HG02588 (cell line): ENCODE results near the gene TOGARAM1.
A peak's percentile ranks its signal among the peaks of the same experiment; 100 is the strongest.

ENCODE experiments used
- ATAC-seq: cut with Tn5 transposase; IDR thresholded peaks from one replicate; pipeline ENCODE4 v1.9.1; 2021; ENCODE audit warnings: mild to moderate bottlenecking, moderate library complexity; ENCODE audit not compliant: unreplicated experiment

The TOGARAM1 gene

DNA sequence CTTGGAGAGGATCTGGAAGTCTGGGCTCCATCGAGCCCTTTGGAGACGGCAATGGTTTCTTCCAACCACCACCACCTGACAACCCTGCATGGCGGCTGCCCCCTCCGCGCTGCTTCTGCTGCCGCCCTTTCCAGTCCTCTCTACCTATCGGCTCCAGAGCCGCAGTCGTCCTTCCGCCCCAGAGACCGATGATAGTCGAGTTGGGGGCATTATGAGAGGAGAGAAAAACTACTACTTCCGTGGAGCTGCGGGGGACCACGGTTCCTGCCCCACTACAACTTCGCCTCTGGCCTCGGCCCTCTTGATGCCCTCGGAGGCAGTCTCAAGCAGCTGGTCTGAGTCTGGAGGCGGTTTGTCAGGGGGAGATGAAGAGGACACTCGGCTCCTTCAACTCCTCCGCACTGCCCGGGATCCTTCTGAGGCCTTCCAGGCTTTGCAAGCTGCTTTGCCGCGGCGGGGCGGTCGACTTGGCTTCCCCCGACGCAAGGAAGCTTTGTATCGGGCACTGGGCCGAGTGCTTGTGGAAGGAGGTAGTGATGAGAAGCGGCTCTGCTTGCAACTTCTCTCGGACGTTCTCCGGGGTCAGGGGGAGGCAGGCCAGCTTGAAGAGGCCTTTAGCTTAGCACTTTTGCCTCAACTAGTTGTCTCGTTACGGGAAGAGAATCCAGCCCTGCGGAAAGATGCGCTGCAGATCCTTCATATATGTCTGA is 499 bp downstream of the TOGARAM1 start:
- peak; percentile 30 for ATAC-seq

DNA sequence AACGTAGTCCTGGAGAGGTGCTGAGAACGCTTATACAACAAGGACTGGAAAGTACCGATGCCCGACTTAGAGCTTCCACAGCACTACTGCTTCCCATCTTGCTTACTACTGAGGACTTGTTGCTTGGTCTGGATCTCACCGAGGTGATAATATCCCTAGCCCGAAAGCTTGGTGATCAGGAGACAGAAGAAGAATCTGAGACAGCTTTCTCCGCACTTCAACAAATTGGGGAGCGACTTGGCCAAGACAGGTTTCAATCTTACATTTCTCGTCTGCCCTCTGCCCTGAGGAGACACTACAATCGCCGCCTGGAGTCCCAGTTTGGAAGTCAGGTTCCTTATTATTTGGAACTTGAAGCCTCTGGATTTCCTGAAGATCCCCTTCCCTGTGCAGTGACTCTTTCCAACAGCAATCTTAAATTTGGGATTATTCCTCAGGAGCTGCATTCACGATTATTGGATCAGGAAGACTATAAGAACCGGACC is 1.1 kb downstream of the TOGARAM1 start:
- ATAC-seq: no peak

DNA sequence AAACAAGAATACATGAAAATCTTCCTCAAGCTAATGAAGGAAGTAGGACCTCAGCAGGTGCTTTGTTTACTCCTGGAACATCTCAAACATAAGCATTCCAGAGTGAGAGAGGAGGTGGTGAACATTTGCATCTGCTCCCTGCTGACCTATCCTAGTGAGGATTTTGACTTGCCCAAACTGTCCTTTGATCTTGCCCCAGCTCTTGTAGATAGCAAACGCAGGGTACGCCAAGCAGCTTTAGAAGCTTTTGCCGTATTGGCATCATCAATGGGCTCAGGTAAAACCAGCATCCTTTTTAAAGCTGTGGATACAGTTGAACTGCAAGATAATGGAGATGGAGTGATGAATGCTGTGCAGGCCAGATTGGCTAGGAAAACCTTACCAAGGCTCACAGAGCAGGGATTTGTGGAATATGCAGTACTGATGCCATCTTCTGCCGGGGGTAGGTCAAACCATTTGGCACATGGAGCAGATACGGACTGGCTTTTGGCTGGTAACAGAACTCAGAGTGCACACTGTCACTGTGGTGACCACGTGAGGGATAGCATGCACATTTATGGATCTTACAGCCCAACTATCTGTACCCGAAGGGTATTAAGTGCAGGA is 1.9 kb downstream of the TOGARAM1 start:
- ATAC-seq: no peak

DNA sequence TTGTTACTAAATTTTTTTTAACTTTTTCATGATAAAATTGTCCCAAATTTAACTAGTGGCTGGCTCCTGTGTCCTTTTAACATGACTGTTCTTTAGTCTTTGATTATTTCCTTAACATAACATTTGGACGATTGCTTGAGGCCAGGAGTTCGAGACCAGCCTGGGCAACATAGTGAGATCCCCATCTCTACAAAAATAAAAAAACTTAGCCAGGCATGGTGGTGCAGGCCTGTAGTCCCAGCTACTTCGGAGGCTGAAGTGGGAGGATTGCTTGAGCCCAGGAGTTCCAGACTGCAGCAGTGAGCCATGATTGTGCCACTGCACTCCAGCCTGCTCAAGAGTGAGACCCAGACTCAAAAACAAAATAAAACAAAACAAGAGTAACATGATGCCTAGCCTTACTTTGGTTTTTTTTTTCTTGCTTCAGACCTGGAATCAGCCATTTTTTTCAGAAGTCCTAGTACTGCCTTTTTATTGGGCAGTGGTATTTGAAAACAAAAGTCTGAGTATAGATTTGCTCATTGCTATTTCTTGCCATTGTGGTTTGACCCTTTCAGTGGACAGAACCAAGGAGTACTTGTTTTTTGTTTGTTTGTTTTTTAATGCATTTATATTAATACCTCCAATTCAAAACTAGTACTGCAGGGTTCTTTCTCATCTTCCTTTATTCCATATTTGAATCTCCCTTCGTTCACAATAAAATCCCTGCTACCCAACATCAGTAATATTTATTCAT is 4.8 kb downstream of the TOGARAM1 start:
- ATAC-seq: no peak

DNA sequence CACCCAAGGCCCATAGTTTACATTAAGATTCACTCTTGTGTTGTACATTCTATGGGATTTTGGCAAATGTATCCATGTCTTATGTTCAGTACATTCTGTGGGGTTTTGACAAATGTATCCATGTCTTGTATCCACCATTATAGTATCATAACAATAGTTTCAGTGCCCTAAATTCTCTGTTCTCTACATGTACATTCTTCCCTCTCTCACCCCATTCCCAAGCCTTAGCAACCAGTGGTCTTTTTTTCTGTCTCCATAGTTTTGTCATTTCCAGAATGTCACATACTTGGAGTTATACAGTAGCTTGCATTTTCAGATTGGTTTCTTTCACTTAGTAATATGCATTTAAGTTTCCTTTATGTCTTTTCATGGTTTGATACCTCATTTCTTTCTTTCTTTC is 6.7 kb downstream of the TOGARAM1 start:
- ATAC-seq: no peak

DNA sequence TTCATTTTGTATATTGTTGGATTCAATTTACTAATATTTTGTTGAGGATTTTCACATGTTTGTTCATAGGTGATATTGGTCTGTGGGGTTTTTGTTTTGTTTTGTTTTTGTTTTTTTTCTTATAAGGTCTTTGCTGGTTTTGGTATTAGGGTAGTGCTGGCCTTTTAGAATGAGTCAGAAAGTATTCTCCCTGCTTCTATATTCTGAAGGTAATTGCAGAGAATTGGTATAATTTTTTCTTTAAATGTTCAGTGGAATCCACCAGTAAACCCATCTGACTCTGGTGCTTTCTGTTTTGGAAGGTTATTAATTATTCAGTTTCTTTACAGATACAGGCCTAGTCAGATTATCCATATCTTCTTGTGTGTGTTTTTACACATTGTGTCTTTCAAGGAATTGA is 8.9 kb downstream of the TOGARAM1 start:
- ATAC-seq: no peak

DNA sequence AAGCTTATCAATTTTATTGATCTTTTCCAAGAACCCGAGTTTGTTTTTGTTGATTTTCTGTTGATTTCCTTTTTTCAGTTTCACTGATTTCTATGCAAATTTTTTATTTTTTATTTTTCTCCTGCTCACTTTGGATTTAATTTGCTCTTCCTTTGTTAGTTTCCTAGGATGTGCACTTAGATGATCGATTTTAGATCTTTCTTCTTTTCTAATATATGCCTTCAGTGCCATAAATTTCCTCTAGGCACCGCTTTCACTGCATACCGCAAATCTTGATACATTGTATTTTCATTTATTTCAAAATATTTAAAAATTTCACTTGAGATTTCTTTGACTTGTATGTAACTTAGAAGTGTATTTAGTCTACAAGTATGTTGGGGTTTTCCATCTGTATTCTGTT is 9.5 kb downstream of the TOGARAM1 start:
- ATAC-seq: no peak

DNA sequence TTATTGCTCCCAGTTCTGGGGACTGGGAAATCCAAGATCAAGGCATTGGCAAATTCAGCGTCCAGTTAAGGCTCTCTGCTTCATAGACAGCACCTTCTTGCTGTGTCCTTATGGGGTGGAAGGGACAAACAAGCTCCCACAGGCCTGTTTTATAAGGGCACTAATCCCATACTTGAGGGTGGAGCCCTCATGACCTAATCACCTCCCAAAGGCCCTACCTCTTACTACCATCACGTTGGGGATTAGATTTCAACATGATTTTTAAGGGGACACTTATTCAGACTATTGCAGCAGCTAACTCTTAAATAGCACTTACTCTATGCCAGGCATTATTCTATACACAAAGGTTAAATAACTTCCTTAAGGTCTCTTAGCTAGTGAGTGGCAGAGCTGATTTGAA is 17.3 kb downstream of the TOGARAM1 start:
- ATAC-seq: no peak

DNA sequence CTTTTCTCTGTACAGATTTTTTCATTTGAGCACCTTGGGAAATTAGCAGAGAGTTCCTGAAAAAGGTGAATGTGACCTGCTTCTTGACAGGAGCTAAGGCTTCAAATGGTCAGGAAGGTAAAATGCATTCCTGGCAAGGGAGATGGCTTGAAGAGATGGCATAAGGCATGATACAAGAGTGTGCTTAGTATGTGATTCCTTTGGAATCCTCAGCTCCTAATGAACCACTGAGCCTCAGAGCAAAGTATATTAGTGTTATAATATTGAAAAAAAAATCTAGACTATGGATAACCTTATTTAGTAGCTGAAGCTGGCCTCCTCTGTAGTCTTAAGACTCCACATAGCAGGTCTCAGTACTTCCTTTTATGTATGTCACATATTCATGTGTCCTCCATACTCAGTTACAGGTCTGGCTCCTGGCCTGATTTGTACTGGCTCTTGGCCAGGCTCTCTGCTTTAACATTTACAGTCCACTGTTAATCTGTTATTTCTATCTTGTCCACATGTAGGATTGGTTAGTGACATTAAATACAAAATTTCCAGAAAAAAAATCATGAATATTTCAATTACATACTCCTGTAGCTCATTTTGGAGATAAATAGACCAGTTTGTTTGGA is 17.9 kb downstream of the TOGARAM1 start:
- ATAC-seq: no peak

DNA sequence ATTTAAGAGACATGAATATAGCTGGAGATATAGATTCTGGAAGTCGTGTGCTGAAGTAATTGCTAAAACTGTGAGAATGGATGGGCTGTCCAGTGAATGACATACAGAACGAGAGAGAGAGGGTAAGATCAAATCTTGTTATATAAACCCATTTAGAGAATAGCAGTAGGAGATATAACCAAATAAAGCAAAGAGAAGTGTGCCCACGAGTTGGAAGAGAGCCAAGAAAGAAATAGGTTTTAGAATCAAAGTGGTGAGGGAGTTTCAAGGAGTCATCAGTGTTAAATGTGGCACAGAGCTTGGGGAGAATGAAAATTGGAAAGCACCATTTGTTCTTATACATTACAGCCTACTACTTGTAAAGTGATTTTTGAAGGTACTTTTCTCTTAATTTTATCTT is 19.2 kb downstream of the TOGARAM1 start:
- no peak for ATAC-seq

DNA sequence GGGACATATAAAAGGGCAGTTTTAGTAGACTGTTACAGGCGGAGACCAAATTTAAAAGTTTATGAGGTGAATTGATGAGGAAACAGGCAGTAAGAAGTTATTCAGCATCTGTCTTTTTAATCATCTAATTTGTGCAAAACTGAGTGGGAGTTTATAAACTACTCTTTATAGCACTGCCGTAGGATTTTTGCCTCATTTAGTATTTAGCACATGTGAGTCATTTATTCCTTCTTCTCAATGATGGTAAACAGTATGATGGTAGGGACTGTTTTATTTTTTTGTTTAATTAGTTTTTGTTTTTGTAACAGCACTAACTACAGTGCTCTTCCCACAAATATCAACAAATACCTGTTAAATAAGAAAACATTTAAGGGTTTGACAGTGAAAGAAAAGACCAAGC is 20.6 kb downstream of the TOGARAM1 start:
- no peak for ATAC-seq

DNA sequence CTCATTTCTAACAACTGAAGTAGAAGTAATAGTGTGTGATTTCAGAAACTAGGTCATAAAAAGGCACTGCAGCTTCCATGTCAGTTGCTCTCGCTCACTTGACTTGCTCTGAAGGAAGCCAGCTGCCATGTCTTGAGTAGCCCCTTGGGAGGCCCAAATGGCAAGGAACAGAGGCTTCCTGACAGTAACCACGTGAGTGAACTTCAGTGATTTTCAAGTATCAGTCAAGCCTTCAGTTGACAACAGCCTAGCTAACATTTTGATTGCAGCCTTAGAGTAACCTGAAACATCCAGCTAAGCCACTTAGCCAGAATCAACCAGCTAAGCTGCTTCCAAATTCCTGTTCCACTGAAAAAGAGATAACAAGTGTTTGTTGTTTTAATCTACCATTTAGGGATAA is 26.7 kb downstream of the TOGARAM1 start:
- no peak for ATAC-seq

DNA sequence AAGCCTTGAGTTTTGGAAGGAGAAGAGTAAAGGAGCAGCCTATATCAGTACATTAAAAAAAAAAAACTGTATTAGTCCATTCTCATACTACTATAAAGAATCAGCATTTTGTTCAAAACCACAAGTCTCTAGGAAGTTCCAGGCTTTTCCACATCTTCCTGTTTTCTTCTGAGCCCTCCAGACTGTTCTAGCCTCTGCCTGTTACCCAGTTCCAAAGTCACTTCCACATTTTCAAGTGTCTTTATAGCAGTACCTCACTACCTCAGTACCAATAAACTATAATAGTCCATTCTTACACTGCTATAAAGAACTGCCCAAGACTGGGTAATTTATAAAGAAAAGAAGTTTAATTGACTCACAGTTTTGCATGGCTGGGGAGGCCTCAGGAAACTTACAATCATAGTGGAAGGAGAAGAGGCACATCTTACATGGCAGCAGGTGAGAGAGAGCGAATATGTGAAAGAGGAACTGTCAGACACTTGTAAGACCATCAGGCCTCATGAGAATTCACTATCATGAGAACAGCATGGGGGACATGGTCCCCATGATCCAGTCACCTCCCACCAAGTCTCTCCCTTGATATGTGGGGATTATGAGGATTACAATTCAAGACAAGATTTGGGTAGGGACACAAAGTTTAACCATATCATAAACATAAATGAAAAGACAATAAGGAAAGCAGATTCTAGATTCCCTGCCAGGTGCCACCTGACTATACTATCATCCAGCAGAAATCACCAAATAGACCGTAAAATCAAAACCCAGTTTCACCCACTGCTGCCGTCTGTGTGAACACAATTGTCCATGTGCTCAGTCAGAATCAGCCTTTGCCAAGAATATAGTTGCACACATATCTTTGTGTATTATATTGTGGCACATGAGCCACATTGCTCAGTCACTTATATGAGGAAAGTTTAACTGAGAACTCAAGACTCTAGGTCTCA is 27.8 kb downstream of the TOGARAM1 start:
- no peak for ATAC-seq

DNA sequence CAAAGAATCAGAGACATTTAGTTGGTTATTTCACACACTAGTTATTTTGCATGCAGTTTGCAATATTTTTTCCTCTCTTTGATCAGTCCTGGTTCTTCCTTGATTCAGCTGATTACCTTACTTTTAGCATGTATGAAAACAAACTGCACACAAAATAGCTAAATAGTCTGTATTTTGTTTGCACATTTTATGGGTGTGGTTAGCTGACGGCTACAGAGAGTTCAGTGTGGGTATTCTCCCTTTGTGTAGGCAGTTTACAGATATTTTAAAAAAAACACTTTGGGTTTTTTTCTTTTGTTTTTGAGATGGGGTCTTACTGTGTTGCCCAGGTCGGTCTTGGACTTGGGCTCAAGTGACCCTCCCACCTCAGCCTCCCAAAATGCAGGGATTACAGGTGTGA is 28.5 kb downstream of the TOGARAM1 start:
- no peak for ATAC-seq

DNA sequence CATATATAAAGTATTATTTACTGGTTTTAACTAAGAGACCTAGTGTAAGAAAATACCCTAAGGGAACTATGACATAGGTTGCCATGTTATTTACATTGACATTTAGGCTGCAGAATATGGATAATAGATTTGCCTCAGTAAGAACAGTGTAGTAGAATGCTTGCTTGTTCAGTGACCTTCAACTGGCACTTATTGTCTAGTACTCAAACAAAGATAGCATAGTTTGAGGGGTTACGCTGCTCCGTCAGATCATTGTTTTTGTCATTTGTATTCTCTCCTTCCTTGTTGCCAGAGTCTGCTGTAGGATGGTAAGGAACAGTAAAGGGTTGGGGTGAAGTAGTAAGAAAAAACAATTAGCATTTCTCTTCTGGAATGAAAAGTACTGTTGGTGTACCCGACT is 33.2 kb downstream of the TOGARAM1 start:
- ATAC-seq: no peak

DNA sequence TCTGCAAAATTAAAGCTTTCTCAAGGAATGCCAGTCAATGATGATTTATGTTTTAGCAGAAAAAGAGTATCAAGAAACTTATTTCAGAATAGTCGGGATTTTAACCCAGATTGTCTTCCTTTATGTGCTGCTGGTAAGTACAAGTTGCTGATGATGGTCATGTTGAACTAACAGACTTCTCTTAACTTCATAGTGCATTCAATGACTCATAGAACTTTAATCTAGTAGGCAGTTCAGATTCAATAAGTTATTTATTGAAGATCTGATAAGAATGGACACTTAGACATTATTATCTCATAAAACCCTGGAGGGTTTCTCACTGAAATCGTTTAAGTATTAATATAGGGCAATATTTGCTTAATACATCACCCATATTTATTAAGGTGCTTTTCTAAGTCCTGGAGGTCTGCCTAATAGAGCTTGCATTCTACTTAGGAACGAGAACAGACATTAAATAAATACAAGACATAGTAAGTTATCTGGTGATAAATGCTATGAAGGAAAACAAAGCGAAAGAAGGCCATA is 33.8 kb downstream of the TOGARAM1 start:
- ATAC-seq: no peak

DNA sequence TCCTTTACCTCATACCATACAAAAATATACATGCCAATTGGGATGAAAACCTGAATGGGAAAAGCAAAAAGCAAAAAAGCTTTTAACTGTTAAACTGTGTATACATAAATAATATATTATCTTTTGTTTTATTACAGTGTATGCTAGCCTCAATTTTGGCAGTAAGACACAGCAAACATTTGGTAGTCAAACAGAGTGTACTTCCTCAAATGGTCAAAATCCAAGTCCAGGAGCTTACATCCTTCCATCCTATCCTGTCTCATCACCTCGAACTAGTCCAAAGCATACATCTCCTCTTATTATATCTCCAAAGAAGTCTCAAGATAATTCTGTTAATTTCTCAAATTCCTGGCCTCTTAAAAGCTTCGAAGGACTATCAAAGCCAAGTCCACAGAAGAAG is 41.9 kb downstream of the TOGARAM1 start:
- ATAC-seq: no peak

DNA sequence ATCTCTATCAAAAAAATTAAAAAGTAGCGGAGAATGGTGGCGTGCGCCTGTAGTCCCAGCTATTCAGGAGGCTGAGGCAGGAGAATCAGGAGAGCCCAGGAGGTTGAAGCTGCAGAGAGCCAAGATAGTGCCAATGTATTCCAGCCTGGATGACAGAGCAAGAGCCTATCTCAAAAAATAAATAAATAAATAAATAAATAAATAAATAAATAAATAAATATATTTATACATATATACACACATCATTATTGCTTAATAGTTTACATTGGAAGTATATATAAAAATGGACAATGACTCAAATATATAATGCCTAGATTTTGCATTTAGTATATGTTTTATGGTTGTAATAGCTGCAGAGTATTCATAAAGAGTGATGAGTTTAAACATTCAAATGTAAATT is 53.1 kb downstream of the TOGARAM1 start:
- ATAC-seq: no peak

DNA sequence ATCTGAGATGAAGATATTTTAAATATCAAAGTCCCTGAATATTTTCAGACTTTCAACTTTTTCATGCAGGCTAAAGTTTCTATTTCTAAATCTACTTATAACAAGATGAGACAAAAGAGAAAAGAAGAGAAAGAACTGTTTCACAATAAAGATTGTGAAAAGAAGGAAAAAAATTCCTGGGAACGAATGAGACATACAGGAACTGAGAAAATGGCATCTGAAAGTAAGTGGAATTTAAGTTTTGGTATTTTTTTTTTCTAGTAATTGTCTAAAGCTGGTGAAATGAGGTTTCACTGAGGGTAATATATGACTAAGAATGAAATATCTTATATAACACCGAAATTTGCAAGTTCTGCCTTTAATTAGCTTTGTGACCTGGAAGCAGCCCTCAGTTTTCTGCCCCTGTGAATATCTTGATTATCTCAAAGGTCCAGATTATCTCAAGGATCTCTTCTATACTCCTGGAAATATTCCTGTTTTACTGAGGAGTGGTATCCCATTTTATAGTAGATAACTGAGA is 66.2 kb downstream of the TOGARAM1 start:
- ATAC-seq: no peak

DNA sequence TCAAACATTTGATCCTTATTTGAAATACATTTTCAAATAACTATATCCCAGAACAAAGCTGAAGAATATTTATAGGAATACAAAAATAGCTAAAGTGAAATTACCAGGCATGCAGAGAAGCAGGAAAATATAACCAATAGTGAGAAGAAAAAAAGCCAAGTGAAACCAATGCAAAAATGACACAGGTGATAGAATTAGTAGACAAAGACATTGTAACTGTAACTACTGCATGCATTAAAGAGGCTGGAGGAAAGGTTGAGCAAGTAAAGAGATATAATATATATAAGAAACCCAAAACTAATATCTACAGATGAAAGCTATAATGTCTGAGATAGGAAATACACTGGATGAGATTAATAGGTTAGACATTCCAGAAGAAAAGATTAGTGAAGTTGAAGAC is 72.7 kb downstream of the TOGARAM1 start:
- no peak for ATAC-seq
